ENCODE data around the gene DTNA. TPM values are rescaled to one million over a fixed set of nuclear protein-coding genes. Genes with fewer than 3 reads are reported as not detected.

Gene DTNA
- polyA plus RNA-seq, 1 donor from 2014 or later, result 53.9 TPM

GRCh38 chr18:34697233-34697632 is 12.9 kb upstream of the DTNA start:
- no peaks in the 10 kb centered on the region for H3K9me3 ChIP-seq (ENCODE audit: low read length)
- no peaks in the 10 kb centered on the region for H3K27me3 ChIP-seq (ENCODE audit: insufficient read depth, low read depth, low read length)
- H3K4me2 ChIP-seq (ENCODE audit: low read length), result no peak overlapping the region
- H3K9me2 ChIP-seq (ENCODE audit: insufficient read depth, low read length), result no peaks in the 10 kb centered on the region
- H3F3A ChIP-seq (ENCODE audit: insufficient read depth, low read length, poor library complexity, severe bottlenecking), result no peaks in the 10 kb centered on the region
- TF ChIP-seq MXI1 (conservative IDR thresholded peaks at IDR 0.05; ENCODE audit: poor library complexity, severe bottlenecking) (no peak), CTCF (IDR thresholded peaks at IDR 0.05; ENCODE audit: poor library complexity, severe bottlenecking) (no peak), SMC3 (conservative IDR thresholded peaks at IDR 0.05; ENCODE audit: poor library complexity) (no peak), EP300 (conservative IDR thresholded peaks at IDR 0.05; ENCODE audit: poor library complexity, severe bottlenecking) (no peak), RAD21 (conservative IDR thresholded peaks at IDR 0.05) (no peak), TAF1 (IDR thresholded peaks at IDR 0.05; ENCODE audit: low read depth) (no peak), REST (IDR thresholded peaks at IDR 0.05; ENCODE audit: borderline replicate concordance) (no peak), EZH2 (IDR thresholded peaks at IDR 0.05; ENCODE audit: borderline replicate concordance, insufficient read depth, low read length, poor library complexity, severe bottlenecking) (no peak)
- no peak overlapping the region for H3K9ac ChIP-seq (ENCODE audit: low read length)
- H3K27ac ChIP-seq (ENCODE audit: low read length), result no peak overlapping the region
- H3K36me3 ChIP-seq (ENCODE audit: insufficient read depth, low read length), result no peaks in the 10 kb centered on the region
- no peak overlapping the region for H3K4me3 ChIP-seq (ENCODE audit: low read length)
- H4K20me1 ChIP-seq (ENCODE audit: insufficient read depth), result no peaks in the 10 kb centered on the region
- H2AFZ ChIP-seq (ENCODE audit: low read depth, low read length), result no peak overlapping the region
- no peaks in the 10 kb centered on the region for H3K79me2 ChIP-seq (replicated peaks; ENCODE audit: insufficient read depth, low read length)

- H3K4me3 ChIP-seq (ENCODE audit: low read length), result no peak overlapping the region
- no peaks in the 10 kb centered on the region for H3K9me3 ChIP-seq (ENCODE audit: low read length)
- no peaks in the 10 kb centered on the region for H3K36me3 ChIP-seq (ENCODE audit: insufficient read depth, low read length)
- no peaks in the 10 kb centered on the region for H3F3A ChIP-seq (ENCODE audit: insufficient read depth, low read length, poor library complexity, severe bottlenecking)
- H2AFZ ChIP-seq (ENCODE audit: low read depth, low read length), result no peak overlapping the region
- H3K4me2 ChIP-seq (ENCODE audit: low read length), result no peak overlapping the region
- H3K79me2 ChIP-seq (replicated peaks; ENCODE audit: insufficient read depth, low read length), result no peaks in the 10 kb centered on the region
- no peak overlapping the region for H3K27ac ChIP-seq (ENCODE audit: low read length)
- no peaks in the 10 kb centered on the region for H3K27me3 ChIP-seq (ENCODE audit: insufficient read depth, low read depth, low read length)
- no peaks in the 10 kb centered on the region for H3K9me2 ChIP-seq (ENCODE audit: insufficient read depth, low read length)
- no peak overlapping the region for H3K9ac ChIP-seq (ENCODE audit: low read length)
- H4K20me1 ChIP-seq (ENCODE audit: insufficient read depth), result no peaks in the 10 kb centered on the region
- TF ChIP-seq RAD21 (conservative IDR thresholded peaks at IDR 0.05) (no peak), MXI1 (conservative IDR thresholded peaks at IDR 0.05; ENCODE audit: poor library complexity, severe bottlenecking) (no peak), CTCF (IDR thresholded peaks at IDR 0.05; ENCODE audit: poor library complexity, severe bottlenecking) (no peak), EP300 (conservative IDR thresholded peaks at IDR 0.05; ENCODE audit: poor library complexity, severe bottlenecking) (no peak), TAF1 (IDR thresholded peaks at IDR 0.05; ENCODE audit: low read depth) (no peak), REST (IDR thresholded peaks at IDR 0.05; ENCODE audit: borderline replicate concordance) (no peak)
These were observed 12.2 kb upstream of the DTNA start for GRCh38 chr18:34697891-34698290.
